Measurements from ENCODE around the gene CMIP. TPM values are rescaled to one million over a fixed set of nuclear protein-coding genes. Genes with fewer than 3 reads are reported as not detected.

Gene CMIP
- total and polyA plus RNA-seq, 10 of the 15 experiments (the other 5 are each of a cell fraction or from before 2014, with no cell fraction given), result 1.2 to 43.2 (median 4.4) TPM

- POLR2A ChIA-PET, result no interaction called here
- Histone ChIP-seq H3K27ac (ENCODE audit: control insufficient read depth, insufficient read depth) (no peak overlapping the region), H3K9me3 (replicated peaks; ENCODE audit: control insufficient read depth, insufficient read depth, low read length) (no peaks in the 10 kb centered on the region; the same call in 2 of the 3 replicates), H3K4me2 (ENCODE audit: control insufficient read depth, insufficient read depth) (no peak overlapping the region), H3K4me1 (ENCODE audit: control insufficient read depth, insufficient read depth, low read length) (peaks cover 3% of the 10 kb centered on the region; the same call in 1 of the 2 replicates), H3K4me3 (no peak overlapping the region), H3K9ac (ENCODE audit: control insufficient read depth, insufficient read depth, low read length) (no peak overlapping the region), H3K36me3 (ENCODE audit: control insufficient read depth in 2 of 2, insufficient read depth in 2 of 2, low read length in 1 of 2) (peaks cover 0 to 6% of the 10 kb centered on the region in 2 experiments; a peak in 2 of 4 replicates), H4K20me1 (ENCODE audit: control insufficient read depth, insufficient read depth) (no peaks in the 10 kb centered on the region; the same call in 1 of the 2 replicates), H2AFZ (ENCODE audit: control insufficient read depth, low read depth, low read length) (no peak overlapping the region), H3K27me3 (replicated peaks in 1 of 2; ENCODE audit: control insufficient read depth in 2 of 2, insufficient read depth in 2 of 2, low read length in 1 of 2) (no peaks in the 10 kb centered on the region), H3K79me2 (ENCODE audit: control insufficient read depth, insufficient read depth, low read length) (no peaks in the 10 kb centered on the region)
- CTCF ChIA-PET, result no interaction called here
- WGBS (ENCODE audit: insufficient coverage, insufficient replicate concordance, low lambda C conversion rate, missing lambda C conversion rate), result 99% methylated on average over 6 of the region's 7 CpGs
- ATAC-seq (no peak), DNase-seq (ENCODE audit: low read depth, low spot score) (no peak), FAIRE-seq (no peak)
- intact Hi-C loops (cut with micrococcal nuclease; ENCODE audit: unreplicated experiment), result no loop called here
- no TSS peak for BruUV-seq (replicated peaks)
- in situ Hi-C loops (cut with MboI), result no loop called here
- SMC1A ChIA-PET (ENCODE audit: uncharacterized antibody, unreplicated experiment), result no interaction called here
- RAD21 ChIA-PET (ENCODE audit: unreplicated experiment), result no interaction called here
- TF ChIP-seq SMAD1 (IDR thresholded peaks at IDR 0.05; ENCODE audit: low read depth, partially characterized antibody) (no peak), NFIC (IDR thresholded peaks at IDR 0.05; ENCODE audit: low read depth, low read length) (no peak), ZNF217 (IDR thresholded peaks at IDR 0.05) (no peak), SUZ12 (IDR thresholded peaks at IDR 0.05; ENCODE audit: unreplicated experiment) (no peak), POLR2A (IDR thresholded peaks at IDR 0.05; ENCODE audit: low read depth, low read length) (no peak), IKZF1 (conservative IDR thresholded peaks at IDR 0.05) (no peak), EZH2 (IDR thresholded peaks at IDR 0.05; ENCODE audit: borderline replicate concordance, control insufficient read depth, low read depth, low read length) (no peak), HDGF (IDR thresholded peaks at IDR 0.05) (no peak), FOS (IDR thresholded peaks at IDR 0.05; ENCODE audit: borderline replicate concordance, extremely low read depth, insufficient read length) (no peak)
These were observed 242.5 kb downstream of the CMIP start for GRCh38 chr16:81687131-81687456.

GRCh38 chr16:81688182-81688581 lies 243.6 kb downstream of the CMIP start:
- DNase-seq (ENCODE audit: low read depth, low spot score), result no peak
- Histone ChIP-seq H3K36me3 (ENCODE audit: control insufficient read depth in 2 of 2, insufficient read depth in 2 of 2, low read length in 1 of 2) (peaks cover 0 to 14% of the 10 kb centered on the region in 2 experiments; a peak in 3 of 4 replicates), H3K4me1 (ENCODE audit: control insufficient read depth, insufficient read depth, low read length) (peaks cover 3% of the 10 kb centered on the region; the same call in 1 of the 2 replicates), H3K79me2 (ENCODE audit: control insufficient read depth, insufficient read depth, low read length) (no peaks in the 10 kb centered on the region), H3K27ac (ENCODE audit: control insufficient read depth, insufficient read depth) (no peak overlapping the region), H4K20me1 (ENCODE audit: control insufficient read depth, insufficient read depth) (no peaks in the 10 kb centered on the region; the same call in 1 of the 2 replicates), H3K9ac (ENCODE audit: control insufficient read depth, insufficient read depth, low read length) (no peak overlapping the region), H3K9me3 (replicated peaks; ENCODE audit: control insufficient read depth, insufficient read depth, low read length) (no peaks in the 10 kb centered on the region; the same call in 2 of the 3 replicates), H3K27me3 (replicated peaks in 1 of 2; ENCODE audit: control insufficient read depth in 2 of 2, insufficient read depth in 2 of 2, low read length in 1 of 2) (no peaks in the 10 kb centered on the region), H3K4me3 (no peak overlapping the region), H2AFZ (ENCODE audit: control insufficient read depth, low read depth, low read length) (no peak overlapping the region), H3K4me2 (ENCODE audit: control insufficient read depth, insufficient read depth) (no peak overlapping the region)
- in situ Hi-C loops (cut with MboI), result no loop called here
- ChIA-PET RAD21 (ENCODE audit: unreplicated experiment) (no interaction called here), CTCF (no interaction called here), SMC1A (ENCODE audit: uncharacterized antibody, unreplicated experiment) (no interaction called here), POLR2A (no interaction called here)
- intact Hi-C loops (cut with micrococcal nuclease; ENCODE audit: unreplicated experiment), result no loop called here
- ATAC-seq, result no peak
- FAIRE-seq, result no peak
- no TSS peak for BruUV-seq (replicated peaks)
- WGBS (ENCODE audit: insufficient coverage, insufficient replicate concordance, low lambda C conversion rate, missing lambda C conversion rate), result 76% methylated on average over 7 of the region's 7 CpGs
- TF ChIP-seq RCOR1 (conservative IDR thresholded peaks at IDR 0.05; ENCODE audit: low read depth, low read length), result no peak
- no peak for TF ChIP-seq FOXM1 (IDR thresholded peaks at IDR 0.05; ENCODE audit: low read depth, low read length)
- no peak for TF ChIP-seq IRF4 (IDR thresholded peaks at IDR 0.05; ENCODE audit: low read depth, low read length)
- TF ChIP-seq PAX8 (IDR thresholded peaks at IDR 0.05), result no peak
- TF ChIP-seq KLF5 (IDR thresholded peaks at IDR 0.05; ENCODE audit: partially characterized antibody), result no peak
- no peak for TF ChIP-seq ZNF384 (IDR thresholded peaks at IDR 0.05; ENCODE audit: borderline replicate concordance, low read depth, low read length)
- TF ChIP-seq ATF7 (IDR thresholded peaks at IDR 0.05; ENCODE audit: low read depth), result no peak
- no peak for TF ChIP-seq RFX5 (IDR thresholded peaks at IDR 0.05; ENCODE audit: low read depth, low read length)
- no peak for TF ChIP-seq USF1 (IDR thresholded peaks at IDR 0.05; ENCODE audit: borderline replicate concordance, extremely low read length, insufficient read depth, low read depth, low read length)
- no peak for TF ChIP-seq JUNB (IDR thresholded peaks at IDR 0.05)
- no peak for TF ChIP-seq ZZZ3 (IDR thresholded peaks at IDR 0.05; ENCODE audit: control insufficient read depth, insufficient read length, low read depth)
- no peak for TF ChIP-seq CHD1 (IDR thresholded peaks at IDR 0.05; ENCODE audit: low read depth, low read length)
- TF ChIP-seq FOS (IDR thresholded peaks at IDR 0.05; ENCODE audit: borderline replicate concordance, extremely low read depth, insufficient read length), result no peak
- no peak for TF ChIP-seq CREM (IDR thresholded peaks at IDR 0.05; ENCODE audit: low read depth)
- no peak for TF ChIP-seq LARP7 (IDR thresholded peaks at IDR 0.05)

Measured in GM12878 (cell line).